Measurements from ENCODE around the gene IL1B. TPM values are rescaled to one million over a fixed set of nuclear protein-coding genes. Genes with fewer than 3 reads are reported as not detected.

The IL1B gene
- total RNA-seq, 6 experiments from 2014 or later: 0.19 to 4.1 (median 0.49) TPM; not detected in 1

DNA sequence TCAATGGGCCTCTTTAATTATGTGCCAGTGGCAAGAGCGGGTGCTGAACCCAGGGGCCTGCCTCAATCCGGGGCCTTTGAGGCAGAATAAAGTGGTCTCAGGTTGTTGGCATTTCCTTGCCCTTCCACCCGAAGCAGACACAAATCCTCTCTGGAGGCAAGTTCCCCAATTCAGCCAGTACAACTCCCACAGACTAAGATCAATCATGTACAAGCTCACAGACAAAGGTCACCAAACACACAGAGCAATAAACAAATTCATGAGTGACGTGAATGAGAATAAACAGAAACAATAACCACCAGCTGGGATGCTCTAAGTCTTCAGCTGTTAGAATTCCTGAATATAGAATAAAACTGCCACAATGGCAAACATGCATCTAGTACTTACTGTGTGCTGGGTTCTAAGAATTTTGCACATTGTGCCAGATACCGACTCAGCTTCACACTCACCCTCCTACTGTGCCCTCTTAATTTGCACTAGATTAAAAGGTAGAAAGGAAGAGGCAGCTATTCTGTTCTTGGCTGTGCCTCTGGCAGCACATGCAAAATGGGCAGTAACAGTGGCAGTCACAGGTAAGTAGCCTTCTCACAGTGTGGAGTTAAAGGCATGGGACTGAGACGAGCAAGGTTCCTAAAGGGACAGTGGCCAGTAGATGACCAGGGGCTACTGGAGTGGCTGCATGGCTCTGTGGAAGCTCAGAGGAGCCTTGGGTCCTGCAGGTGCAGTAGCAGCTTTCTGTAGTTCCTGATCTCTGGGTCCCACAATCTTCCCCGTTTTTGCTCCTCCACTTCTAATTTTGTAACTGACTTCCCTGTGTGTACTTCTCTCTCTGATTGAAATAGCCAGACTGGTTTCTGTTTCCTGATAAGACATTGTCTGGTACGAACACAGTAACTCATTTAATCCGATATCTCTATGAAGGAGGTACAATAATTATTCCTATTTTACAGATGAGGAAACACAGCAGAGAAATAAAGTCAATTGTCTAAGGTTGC, 34.6 kb upstream of the IL1B start:
- intact Hi-C loops (cut with DNase I): no loop called here
- DNase-seq: peak in 1 of 3 donors; percentile 23
- ATAC-seq: peak; percentile 51 to 74 (median 58)
- Histone ChIP-seq H3K9me3 (no peaks in the 10 kb centered on the region), H3K4me3 (no peak overlapping the region), H3K27me3 (no peaks in the 10 kb centered on the region), H3K27ac (no peak overlapping the region), H3K4me1 (peaks cover 0 to 8% (median 0%) of the 10 kb centered on the region in 4 donors), H3K36me3 (no peaks in the 10 kb centered on the region)
- TF ChIP-seq CTCF (IDR thresholded peaks at IDR 0.05): no peak
- no peak for TF ChIP-seq POLR2A (IDR thresholded peaks at IDR 0.05)
- 46% methylated on average over 7 of the region's 9 CpGs for WGBS (ENCODE audit: insufficient coverage, low coverage, low lambda C conversion rate, missing lambda C conversion rate)

DNA sequence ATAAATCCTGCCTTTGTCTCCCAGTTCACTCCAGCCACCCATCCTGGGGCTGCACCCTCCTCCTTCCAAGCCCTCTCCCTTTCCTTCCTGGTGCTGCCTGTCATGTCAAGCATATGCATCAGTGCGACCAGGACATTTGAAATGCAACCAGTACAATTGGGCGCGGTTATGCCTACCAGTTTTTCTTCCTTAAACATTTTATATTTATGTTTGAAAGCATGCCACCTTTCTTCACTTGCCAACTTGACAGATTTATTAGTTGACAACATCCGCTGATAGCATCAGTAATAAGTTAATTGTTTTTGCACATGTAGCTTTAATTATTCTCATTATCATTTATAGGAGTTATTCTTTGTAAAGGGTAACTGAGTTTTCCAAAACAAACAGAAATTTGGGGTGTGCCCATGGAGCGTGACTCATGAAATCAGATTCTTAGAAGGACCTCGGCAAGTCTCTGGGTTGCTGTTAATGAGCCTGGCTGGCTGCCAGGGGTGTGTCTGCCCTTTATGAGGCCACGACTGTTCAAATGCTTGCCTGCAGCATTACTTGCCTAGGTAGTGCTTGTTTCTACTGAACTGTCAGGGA, 32.8 kb upstream of the IL1B start:
- TF ChIP-seq POLR2A (IDR thresholded peaks at IDR 0.05): no peak
- no peak for TF ChIP-seq CTCF (IDR thresholded peaks at IDR 0.05)
- H3K36me3 ChIP-seq: no peaks in the 10 kb centered on the region
- H3K27me3 ChIP-seq: no peaks in the 10 kb centered on the region
- peaks cover 0 to 8% (median 0%) of the 10 kb centered on the region in 4 donors for H3K4me1 ChIP-seq
- no peak overlapping the region for H3K4me3 ChIP-seq
- intact Hi-C loops (cut with DNase I): no loop called here
- ATAC-seq: no peak
- no peaks in the 10 kb centered on the region for H3K9me3 ChIP-seq
- no peak overlapping the region for H3K27ac ChIP-seq
- peak in 1 of 3 donors; percentile 44 for DNase-seq
- WGBS (ENCODE audit: insufficient coverage, low coverage, low lambda C conversion rate, missing lambda C conversion rate): 54% methylated on average over 6 of the region's 7 CpGs

DNA sequence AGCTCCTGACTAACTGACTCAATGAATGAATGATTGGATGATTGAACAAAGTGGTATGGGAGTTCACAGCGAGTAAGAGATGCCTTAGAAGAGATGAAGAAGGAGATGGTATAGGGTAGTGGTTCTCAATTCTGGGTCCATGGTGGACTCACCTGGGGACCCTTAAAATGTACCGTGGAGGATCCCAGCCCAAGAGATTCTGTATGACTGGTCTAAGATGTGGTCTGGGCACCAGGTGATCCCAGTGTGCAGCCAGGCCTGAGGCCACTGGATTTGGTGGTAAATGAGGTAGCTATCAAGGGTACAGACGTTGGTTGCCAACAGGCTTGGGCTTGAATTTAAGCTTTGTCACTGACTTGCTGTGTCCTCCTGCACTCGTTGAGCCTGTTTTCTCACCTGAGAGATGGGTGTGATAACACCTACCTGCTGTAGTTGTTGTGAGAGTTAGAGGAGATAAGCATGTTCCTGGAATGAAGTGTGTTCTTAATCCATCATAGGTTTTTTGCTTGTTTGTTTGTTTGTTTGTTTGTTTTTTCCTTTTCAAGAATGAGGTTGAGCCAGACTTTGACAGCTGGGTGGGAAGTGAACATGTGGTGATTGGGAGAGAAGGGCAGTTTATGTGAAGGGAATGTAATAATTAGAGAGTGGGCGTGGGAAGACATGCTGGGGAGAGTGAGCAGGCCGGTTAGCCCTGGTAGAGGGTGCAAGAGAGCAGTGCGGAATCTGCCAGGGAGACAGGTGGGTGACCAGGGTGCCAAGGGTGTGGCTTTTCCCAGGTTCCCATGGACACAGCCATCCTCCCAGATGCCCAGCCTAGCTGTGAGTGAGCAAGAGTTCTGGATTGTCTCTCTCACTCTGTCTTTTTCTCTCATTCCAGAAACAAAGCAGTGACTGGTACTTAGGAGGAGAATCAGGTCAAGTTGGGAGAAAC, 31.4 kb upstream of the IL1B start:
- Histone ChIP-seq H3K27me3 (no peaks in the 10 kb centered on the region), H3K4me1 (peaks cover 0 to 8% (median 0%) of the 10 kb centered on the region in 4 donors), H3K36me3 (no peaks in the 10 kb centered on the region), H3K27ac (no peak overlapping the region), H3K9me3 (no peaks in the 10 kb centered on the region), H3K4me3 (no peak overlapping the region)
- DNase-seq (peak in 1 of 3 donors; percentile 27), ATAC-seq (no peak)
- WGBS (ENCODE audit: insufficient coverage, low coverage, low lambda C conversion rate, missing lambda C conversion rate): 71% methylated on average over 5 of the region's 7 CpGs
- TF ChIP-seq CTCF (IDR thresholded peaks at IDR 0.05): no peak
- no peak for TF ChIP-seq POLR2A (IDR thresholded peaks at IDR 0.05)
- intact Hi-C loops (cut with DNase I): no loop called here

DNA sequence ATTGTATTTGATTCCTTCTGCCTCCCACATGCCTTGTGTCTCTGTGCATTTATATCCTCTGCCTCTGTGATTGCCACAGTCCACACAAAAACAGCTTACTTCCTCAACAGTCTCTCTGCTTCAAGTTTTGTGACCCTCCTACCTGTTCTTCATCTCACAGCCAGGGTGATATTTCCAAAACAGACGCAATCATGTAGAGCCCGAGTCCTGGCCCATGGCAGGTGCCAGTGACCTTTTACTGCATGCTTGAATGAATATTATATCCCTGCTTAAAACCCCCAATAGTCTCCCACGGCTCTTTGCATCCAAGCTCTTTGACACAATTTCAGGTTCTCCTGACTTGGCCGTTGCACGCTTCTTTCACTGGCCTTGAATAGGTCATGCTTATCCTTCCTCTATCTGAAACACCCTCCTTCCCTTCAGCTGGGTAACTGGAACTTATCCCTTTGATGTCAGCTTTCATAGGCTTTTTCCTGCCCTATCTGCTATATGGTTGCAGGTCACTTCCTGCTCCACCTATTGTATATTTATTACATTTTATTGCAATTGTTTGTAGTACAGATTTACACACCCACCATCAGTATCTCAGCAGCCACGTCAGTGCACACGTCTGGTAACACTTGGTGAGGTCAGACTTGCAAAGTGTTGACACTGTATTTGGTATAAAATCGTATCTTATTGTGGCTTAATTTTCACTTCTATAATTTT, 29.7 kb upstream of the IL1B start:
- Histone ChIP-seq H3K27me3 (no peaks in the 10 kb centered on the region), H3K9me3 (no peaks in the 10 kb centered on the region), H3K36me3 (no peaks in the 10 kb centered on the region), H3K4me3 (no peak overlapping the region), H3K4me1 (peaks cover 0 to 8% (median 0%) of the 10 kb centered on the region in 4 donors), H3K27ac (no peak overlapping the region)
- peak in 1 of 3 donors; percentile 14 for DNase-seq
- intact Hi-C loops (cut with DNase I): no loop called here
- TF ChIP-seq CTCF (IDR thresholded peaks at IDR 0.05) (no peak), POLR2A (IDR thresholded peaks at IDR 0.05) (no peak)
- ATAC-seq: no peak
- WGBS (ENCODE audit: insufficient coverage, low coverage, low lambda C conversion rate, missing lambda C conversion rate): 77% methylated on average over 6 of the region's 8 CpGs

Measured in right lobe of liver (tissue), 6 donors.